Stimulated activated CD8-positive, alpha-beta memory T cell treated with anti-CD3 and anti-CD28 coated beads, Interleukin-15, amount 100 ng/mL, for 48 hours (primary cell): Measurements from ENCODE around the gene GAP43.
A peak's percentile ranks its signal among the peaks of the same experiment; 100 is the strongest.

ENCODE experiments used
- DNase-seq, 2 donors: peaks; one replicate each; pipeline ENCODE4 v3.0.0-alpha.2; 2020; ENCODE audit warnings: low read depth in 2 of 2

The GAP43 gene, protein sequence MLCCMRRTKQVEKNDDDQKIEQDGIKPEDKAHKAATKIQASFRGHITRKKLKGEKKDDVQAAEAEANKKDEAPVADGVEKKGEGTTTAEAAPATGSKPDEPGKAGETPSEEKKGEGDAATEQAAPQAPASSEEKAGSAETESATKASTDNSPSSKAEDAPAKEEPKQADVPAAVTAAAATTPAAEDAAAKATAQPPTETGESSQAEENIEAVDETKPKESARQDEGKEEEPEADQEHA

DNA sequence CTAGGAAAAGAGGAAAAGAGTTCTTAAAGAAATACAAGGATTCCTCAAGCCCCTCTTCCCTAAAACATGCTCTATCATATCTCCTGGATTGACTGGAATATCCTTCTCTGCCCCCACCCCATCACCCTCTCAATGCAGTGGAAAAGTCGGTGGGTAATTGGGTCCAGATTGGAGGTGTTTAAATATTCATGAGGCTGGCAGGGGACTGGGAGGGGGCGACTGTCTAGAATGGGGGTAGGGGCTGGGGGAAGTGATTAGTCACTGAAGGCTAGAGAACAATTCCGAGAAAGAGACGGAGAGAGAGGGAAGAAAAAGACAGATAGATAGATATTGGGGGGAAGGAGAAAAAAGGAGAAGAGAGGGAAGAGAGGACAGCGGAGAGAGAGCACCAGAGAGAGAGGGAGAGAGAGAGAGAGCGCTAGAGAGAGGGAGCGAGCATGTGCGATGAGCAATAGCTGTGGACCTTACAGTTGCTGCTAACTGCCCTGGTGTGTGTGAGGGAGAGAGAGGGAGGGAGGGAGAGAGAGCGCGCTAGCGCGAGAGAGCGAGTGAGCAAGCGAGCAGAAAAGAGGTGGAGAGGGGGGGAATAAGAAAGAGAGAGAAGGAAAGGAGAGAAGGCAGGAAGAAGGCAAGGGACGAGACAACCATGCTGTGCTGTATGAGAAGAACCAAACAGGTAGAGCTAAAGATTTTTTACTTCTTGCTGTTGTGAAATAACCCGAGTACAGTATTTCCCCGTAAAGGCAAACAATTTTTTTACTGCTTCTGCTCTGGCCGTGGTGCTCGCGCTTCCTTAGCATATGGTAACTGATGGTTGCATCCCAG lies at the start of gene GAP43:
Gene GAP43 (plus strand): TSS at position 467 of the 825 bp plus-strand sequence. CDS start 180 bp downstream, at position 647.
- DNase-seq: no peak

DNA sequence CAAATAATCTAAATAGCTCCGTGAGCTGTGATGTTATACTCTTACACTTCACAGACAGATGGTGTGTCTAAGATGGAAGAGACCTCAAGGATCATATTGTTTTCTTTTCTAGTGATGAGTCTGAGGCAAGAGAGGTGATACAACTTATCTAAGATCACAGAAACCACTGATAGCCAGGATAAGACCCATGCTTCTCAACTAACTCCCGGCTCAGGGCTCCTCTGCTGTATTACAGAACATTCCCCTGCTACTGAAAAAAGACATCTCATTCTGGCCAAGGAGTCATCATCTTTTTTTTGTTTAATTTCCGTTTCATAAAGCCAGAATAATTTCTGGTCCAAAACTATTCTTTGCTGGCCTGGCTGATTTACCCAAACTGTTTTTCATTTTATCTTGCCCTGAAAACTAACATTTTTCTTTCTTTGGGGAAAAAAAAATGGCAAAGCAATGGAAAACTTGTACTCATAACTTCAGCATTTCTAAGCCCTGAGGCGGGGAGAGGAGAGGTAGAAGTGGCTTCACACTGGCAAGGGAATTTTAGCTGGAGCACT lies 46.9 kb upstream of the GAP43 start:
- DNase-seq: no peak

DNA sequence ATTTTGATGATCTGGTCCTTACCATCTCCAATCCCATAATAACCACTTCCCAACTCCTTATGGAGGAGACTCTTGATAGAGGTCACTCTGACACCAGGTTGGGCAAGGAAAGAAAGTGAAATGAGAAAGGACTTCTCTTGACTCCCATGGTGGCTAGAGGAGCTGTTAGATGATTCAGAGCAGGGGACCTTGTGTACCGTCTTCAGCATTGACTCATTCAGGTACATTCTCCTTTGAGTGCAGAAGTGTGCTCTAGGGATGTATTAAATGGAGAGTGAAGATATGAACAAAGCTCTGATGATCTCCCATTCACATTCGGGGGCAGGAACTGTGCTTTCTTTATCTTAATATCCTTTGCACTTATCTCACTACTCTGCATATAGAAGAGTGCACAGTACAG lies 46.3 kb upstream of the GAP43 start:
- no peak for DNase-seq

DNA sequence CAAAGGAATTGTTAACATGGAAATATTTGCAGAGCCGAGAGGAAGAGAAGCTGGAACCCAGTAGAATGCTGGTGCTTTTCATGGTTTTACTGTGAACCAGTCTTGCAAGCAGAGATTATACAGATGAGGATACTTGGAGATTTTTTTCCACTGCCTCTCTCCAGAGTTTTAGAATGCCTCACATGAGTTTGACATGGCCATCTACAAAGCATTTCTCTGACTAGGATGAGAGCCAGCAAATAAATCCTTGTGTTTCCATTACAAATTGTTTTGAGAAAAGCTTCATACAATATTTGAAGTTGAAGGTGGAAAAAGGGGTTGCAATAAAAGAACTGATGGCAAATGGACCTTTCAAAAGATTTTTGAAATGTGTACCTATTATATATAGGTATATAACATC lies 45.0 kb upstream of the GAP43 start:
- no peak for DNase-seq

DNA sequence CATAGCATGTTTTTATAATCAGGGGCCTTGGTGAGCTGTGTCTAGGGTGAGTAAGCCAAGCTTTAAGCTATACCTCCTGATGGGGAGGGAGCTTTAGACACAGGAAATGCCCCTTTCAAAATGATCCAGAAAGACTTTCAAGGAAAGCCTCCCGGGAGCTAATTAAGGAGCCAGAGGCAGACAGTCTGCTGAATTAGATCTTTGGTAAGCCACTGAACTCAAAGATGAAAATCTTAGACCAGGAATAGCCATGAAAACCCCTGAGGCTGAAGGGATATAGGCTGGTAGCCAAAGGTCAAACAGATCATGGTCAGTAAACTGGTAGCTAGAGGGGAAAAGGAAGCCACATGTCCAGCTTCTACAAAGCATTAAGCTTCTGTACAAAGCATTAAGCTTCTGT lies 42.7 kb upstream of the GAP43 start:
- DNase-seq: no peak

DNA sequence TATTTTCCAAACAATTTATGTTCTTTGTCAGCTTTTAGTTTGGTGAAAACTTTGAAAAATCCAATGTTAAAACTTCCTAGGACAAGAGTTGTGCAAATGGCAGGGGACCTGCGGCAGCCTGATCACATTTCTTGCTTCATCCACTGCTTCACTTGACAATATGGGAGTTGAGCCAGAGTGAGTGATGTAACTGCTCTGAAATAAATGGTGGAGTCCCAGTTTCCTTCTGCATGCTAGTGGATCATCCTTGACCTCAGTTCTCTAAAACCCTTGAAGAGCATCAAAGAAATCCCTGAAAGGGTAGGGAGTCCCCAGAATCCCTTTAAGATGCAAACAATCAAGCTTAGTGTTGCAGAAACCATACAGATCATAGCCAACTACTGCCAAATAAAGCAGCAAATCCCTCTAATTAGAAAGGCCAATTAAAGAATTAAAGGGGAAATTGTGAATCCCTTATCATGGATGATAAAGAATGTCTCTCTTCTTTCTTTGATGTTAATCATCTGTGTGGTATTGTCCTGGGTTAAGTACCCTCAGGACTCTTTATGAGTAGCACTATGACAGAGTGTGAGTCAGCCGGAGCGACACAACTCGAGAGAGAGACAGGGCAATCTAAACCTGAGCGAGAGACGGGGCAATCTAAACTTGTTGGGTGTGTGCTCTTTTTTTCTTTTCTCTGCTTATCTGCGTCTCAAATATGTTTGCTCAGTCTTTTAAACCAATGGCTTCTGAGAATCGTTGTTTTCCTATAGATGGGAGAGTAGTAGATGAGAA lies 41.8 kb upstream of the GAP43 start:
- peak in 1 of 2 donors; percentile 9 for DNase-seq

DNA sequence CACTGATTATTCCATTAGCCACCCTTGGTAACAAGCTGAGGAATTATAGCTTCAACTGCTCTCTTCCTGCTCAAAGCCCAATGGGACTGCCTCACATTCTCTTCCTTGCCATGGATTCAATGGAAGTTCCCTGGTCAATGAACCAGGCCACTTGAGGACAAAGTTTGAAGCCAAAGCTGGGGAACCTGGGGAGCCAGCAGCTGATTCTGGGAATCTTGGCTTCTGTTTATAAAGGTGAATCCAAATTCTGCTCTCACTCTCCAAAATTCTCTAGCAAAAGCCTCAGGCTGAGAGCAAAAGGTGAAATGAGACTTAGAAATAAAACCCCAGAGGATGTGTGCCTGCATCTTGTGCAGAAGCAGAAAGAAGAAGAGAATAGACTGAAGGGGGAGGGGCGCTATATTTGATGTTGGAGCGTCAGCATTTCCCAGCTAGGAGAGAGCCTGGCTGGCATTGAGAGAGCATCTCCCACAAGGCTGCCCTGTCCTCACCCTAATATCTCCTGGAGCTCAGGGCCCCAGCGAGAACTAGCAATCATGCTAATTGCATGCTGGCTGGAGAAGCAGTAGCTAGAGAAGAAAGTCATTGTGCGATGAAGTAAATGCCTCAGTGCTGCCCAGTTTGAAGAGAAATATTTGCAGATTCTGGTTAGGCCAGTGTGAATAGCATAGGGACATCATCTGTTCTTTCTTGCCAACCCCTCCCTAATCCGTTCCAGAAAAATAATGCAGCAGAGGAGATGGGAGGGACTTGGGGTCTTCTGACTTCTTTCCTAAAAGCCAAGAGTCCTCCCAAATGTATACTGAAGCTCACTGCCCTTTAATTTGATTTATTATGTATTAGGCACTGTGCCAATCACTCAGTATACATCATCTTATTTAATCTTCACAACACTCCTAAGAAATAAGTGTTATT lies 34.9 kb upstream of the GAP43 start:
- DNase-seq: no peak

DNA sequence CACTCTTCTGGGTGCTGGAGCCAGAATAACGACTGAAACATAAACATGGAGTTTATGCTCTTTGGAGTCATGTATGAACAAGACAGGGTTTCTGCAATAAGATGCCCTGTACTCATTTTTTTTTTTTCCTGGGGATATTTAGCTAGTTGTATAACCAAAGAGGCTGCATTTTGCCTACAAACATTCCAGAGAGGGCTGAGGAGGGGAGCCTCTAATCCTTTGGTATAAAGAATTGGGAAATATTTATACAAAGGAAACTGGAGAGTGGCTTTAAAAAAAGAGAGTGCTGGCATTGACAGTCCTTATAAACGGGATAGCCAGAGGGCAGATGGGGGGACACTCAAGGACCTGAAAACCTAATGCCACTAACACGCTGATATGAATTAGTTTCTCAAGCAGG lies 32.4 kb upstream of the GAP43 start:
- no peak for DNase-seq

DNA sequence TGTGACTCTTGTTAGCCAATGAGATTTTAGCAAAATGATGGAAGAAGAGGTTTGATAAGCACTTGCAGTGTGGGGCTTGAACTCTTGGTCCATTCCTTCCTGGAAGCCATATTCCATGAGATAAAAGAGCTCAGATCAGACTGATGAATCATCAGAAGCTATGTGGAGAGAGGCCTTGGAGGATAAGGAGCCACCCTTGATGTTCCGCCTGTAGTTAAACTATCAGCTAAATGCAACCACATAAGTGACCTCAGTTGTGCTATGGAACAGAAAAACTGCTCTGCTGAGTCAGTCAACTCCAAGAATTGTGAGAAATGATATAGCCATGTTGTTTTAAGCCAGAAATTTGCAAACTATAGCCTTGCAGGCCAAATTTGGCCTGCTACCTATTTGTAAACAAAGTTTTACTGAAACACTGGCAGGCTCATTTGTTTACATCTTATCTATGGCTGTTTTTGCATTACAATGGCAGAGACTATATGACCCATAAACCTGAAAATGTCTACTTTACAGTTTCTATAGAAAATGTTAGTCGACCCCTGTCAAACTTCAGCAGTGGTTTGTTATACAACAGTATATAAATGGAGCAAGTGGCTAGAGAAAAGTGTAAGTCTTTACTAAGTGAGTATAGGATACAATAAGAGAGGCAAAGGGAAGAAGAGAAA lies 27.6 kb upstream of the GAP43 start:
- no peak for DNase-seq

DNA sequence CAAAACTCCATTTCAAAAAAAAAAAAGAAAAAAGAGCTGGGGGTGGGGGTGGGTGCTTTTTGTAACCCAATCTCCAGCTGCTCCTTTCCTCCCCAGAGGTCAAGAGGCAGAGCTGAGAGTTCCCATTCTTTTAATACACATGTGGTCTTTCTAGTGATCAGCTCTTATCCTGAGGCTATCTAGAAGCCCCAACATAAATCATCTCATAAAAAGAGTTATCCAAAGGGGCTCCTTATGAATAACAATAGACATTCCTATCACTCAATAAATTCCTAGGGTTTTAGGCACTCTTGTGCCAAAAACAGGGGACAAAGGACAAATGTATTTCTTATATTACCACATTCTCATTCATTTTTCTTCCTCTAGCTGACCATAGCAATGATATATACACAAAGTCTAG lies 25.1 kb upstream of the GAP43 start:
- DNase-seq: no peak

DNA sequence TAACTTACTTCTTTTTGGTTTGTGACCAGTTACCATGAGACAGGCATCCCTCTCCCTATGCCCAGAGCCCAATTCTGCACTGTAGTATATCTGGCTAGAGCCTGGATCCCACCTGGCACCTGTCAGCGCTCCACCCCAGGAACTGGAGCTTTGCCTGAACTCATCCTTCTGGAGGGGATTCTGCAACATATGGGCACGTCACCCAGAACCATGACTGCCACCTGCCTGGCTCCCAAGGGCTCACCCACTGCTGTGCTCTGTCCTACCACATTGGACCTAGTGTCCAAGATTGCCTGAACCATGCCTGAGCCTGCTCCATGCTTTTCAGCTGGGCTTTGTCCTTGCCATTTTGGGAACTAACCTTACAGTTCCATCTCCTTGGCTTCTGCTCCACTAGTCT lies 21.1 kb upstream of the GAP43 start:
- DNase-seq: no peak

DNA sequence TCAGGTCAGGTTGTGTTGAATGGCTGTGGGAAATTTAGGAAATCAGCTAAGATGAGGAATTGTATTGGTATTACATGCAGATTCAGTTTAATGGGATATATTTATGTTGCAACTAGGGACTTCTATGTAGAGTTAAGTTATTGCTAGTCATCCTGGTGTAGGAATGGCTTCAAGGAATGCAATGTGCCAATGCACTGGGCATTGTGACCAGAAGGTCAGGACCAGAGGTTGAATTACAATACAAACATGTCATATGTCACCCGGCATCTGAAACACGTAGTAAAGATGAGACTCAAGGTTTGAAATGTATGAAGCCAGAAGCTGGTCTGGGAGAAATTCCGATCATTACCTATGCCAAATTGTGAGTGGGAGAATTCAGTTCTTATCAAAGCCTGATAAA lies 11.7 kb upstream of the GAP43 start:
- DNase-seq: no peak

DNA sequence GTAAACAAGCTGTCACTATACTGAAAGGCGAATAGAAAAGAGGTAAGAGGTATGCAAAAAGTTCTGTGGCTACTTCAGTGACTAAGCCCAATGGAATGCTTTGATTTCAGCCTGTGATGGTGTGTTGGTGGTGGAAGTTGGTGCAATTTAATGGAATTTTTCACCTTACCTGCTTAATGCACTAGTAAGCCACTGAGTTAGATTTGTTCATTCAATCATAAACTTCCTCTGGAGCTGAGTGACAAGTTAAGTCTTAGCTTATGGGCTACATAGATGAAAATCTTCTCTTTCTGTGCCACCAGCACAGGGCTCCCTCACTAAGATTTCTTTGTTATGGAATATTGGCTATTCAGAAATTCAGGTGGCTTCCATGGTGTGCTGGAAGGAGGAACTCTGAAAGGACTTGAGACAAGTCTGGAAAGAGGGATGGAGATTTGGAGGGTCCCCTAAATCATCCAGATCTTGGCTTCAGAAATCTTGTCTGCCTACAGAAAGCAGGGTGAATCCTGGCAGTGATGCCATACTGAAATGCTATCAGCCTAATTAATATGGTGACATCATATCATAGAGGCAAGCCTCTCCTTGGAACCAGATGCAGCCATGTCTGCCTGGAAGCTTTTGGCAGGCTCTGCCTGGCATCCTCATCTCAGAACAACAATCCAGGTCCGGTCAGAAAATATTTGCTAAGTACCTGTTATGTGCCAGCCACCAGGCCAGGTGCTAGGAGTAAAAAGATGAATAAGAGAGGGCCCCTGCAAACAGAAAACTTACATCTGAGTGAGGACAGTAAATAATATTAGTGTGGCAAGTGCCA lies 8.1 kb upstream of the GAP43 start:
- DNase-seq: no peak

DNA sequence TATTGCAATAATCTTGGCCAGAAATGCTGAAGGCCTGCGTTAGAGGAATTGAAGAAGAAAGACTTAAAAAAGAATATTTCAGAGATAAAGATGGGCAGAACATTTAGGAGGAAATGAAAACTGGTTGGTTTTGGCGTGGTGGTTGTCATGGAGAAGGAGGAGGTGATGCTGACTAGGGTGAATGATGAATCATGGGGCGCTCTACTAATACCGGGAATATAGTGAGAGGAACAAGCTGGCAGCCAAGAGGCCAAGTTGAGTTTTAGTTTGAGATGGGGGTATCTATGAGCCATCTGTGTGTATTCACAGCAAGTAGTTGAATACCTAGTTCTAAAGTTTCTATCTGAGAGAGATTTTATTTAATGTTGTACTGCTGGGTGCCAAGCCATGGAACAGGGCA lies 6.8 kb upstream of the GAP43 start:
- peak; percentile 3 to 29 for DNase-seq

DNA sequence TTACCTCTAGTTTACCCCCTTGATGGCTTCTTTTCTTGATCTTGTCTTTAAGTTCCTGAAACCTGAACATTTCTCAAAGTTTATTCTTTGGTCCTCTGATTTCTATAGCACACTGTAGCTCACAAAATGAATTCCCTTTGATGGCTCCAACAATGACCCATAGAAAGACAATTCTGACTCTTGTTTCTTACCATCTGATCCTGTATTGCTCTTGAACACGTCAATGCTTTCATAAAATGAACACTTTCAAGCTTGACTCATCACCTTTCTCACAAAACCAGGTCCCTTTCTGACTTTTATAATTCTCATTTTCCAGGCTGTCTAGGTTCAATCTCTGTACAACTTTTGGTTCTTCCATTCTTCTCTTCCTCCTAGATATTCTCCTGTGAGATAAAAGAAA lies 5.7 kb upstream of the GAP43 start:
- no peak for DNase-seq

DNA sequence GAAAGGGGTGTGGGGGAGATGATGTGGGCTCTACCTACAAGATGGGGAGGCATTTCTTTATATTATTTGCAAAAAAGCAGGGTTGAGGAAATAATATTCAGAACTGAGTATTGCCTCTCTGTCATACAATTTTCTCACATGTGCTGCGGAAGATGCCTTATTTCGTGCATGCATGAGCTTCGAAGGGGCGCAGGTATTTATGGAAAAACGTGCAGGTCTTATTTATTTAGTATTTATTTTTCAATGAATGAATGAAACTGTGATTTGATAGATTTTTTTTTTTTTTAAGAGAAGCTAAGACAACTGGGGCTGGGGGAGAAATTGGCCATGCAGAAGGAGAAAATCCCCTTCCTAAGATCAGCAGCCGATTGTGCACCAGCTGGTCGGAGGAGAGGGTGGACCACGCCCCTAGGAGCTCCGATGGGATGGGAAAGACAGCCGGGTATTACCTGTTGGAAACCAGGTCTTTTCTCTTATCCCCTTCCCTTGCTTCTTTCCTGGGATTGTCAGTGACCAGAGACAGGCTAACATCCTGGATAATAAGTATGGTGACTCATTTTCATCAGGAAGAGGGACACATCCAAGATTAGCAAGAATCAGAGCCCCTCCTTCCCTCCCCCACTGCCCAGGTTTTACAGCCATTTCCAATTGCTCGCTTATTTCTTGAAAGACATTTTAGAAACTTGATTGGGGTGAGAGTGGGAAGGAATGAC lies 875 bp downstream of the GAP43 start:
- DNase-seq: no peak

DNA sequence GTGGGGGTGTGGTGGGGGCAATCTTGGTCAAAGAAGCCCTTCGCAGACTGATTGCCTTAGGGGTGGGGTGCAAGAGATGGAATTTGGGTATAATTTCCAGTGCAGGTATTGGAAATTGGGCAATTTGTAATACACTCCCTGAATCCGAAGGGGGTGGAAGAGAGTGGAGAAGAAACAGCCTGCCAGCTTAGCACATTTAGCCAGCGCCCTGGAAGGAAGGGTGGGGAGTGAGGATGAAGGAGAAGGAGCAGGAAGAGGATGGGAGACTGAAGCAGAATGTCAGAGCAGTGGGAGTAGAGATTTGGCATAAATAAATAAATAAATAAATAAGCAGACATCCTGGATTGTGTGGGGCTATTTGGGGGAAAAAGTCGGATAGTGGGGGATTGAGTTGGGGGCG lies 1.6 kb downstream of the GAP43 start:
- DNase-seq: no peak

DNA sequence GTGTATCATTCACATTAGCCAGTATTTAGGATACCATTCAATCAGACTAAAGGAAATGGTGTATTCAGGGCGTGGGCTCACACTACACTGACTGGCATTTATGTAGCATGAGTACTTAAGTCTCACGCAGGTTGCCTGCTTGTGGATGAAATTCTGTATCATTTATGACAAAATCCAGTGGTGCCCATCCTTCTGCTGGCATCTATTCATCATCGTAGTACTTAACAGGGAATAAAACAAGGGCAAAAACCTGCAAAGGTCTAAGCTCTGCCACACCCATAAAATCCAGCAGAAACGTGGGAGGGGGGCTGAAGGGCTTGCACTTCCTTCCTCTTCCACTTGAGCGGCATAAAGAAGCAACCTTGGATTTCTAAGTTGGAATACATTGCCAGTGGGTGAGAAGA lies 2.7 kb downstream of the GAP43 start:
- DNase-seq: no peak

DNA sequence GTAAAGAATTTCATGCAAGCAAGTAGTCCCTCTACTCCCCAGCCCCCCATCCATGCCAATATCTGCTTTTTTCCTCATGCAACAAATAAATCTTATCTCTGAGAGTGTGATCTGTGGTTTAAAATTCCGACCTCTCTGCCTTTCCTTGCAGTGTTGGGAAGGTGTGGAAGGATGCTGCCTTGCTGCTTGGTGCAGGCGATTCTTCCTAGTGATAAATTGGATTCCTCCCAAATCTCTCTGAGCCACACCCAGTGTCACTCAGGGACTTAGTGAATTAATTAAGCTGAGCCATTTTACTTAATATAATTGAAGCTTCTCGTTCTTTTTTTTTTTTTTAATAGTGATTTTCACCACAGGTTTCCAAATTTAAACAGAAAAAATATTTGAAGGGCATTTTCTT lies 3.4 kb downstream of the GAP43 start:
- no peak for DNase-seq
